Stimulated activated naive B cell treated with anti-CD40 and anti-IgM and Interleukin-4, amounts not matched to agents 10 μg/mL and 1 μg/mL and 100 μg/mL, for 72 hours (primary cell): Measurements from ENCODE around the gene MEIOB.

ENCODE experiments used
- ATAC-seq, 2 donors: fragments of 150-1000 bp; cut with Tn5 transposase; replicated peaks; 2 replicates each; pipeline ENCODE4 v1.10.0; 2021; ENCODE audit warnings: moderate library complexity in 1 of 2
- DNase-seq: peaks from one replicate; pipeline ENCODE4 v3.0.0; 2021
- H3K27ac Mint-ChIP-seq: one replicate; pipeline ENCODE4 v1.8.0; 2022; ENCODE audit warnings: mild to moderate bottlenecking, mixed read lengths
- H3K27me3 Mint-ChIP-seq, 2 donors: one replicate each; pipeline ENCODE4 v1.8.0; 2022; ENCODE audit warnings: mixed read lengths in 2 of 2
- H3K36me3 Mint-ChIP-seq, 2 donors: one replicate each; pipeline ENCODE4 v1.8.0; 2022; ENCODE audit warnings: mixed read lengths in 2 of 2, mild to moderate bottlenecking in 1 of 2
- H3K4me1 Mint-ChIP-seq, 2 donors: one replicate each; pipeline ENCODE4 v1.8.0; 2022; ENCODE audit warnings: mixed read lengths in 2 of 2, mild to moderate bottlenecking in 1 of 2
- H3K4me3 Mint-ChIP-seq, 2 donors: one replicate each; pipeline ENCODE4 v1.8.0; 2022; ENCODE audit warnings: mild to moderate bottlenecking in 2 of 2, mixed read lengths in 2 of 2, moderate library complexity in 1 of 2
- H3K9me3 Mint-ChIP-seq, 2 donors: one replicate each; pipeline ENCODE4 v1.8.0; 2022; ENCODE audit warnings: mixed read lengths in 2 of 2, mild to moderate bottlenecking in 1 of 2

Gene MEIOB

GRCh38 chr16:1846416-1846815, 25.5 kb downstream of the MEIOB start:
- DNase-seq = no peak
- no peak overlapping the region for H3K27ac Mint-ChIP-seq
- no peak for ATAC-seq
- H3K9me3 Mint-ChIP-seq = no peaks in the 10 kb centered on the region
- H3K36me3 Mint-ChIP-seq = no peaks in the 10 kb centered on the region
- peaks cover 18 to 26% of the 10 kb centered on the region in 2 donors for H3K27me3 Mint-ChIP-seq
- H3K4me3 Mint-ChIP-seq = no peak overlapping the region
- no peaks in the 10 kb centered on the region for H3K4me1 Mint-ChIP-seq

DNA sequence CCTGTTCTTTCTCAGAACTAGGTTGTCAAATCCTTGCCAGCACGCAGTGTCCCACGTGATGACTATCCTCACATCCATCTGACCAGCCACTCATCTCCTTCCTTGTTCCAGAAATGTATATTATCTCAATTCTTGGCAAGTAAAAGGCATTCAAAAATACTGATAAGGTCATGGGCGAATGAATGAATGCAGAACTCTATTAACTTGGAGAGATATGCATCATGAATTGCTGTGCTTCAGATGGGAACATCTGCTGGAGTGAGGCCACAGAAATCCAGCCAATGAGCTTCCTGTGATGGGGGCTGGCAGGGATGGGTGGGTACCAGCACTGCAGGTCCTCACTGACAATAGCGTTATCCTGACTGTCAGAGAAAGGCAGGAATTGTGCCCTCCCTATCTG, 26.0 kb downstream of the MEIOB start:
- H3K4me1 Mint-ChIP-seq = no peaks in the 10 kb centered on the region
- H3K27ac Mint-ChIP-seq = no peak overlapping the region
- H3K9me3 Mint-ChIP-seq = no peaks in the 10 kb centered on the region
- DNase-seq = no peak
- H3K36me3 Mint-ChIP-seq = no peaks in the 10 kb centered on the region
- no peak for ATAC-seq
- H3K4me3 Mint-ChIP-seq = no peak overlapping the region
- peaks cover 14 to 22% of the 10 kb centered on the region in 2 donors for H3K27me3 Mint-ChIP-seq

DNA sequence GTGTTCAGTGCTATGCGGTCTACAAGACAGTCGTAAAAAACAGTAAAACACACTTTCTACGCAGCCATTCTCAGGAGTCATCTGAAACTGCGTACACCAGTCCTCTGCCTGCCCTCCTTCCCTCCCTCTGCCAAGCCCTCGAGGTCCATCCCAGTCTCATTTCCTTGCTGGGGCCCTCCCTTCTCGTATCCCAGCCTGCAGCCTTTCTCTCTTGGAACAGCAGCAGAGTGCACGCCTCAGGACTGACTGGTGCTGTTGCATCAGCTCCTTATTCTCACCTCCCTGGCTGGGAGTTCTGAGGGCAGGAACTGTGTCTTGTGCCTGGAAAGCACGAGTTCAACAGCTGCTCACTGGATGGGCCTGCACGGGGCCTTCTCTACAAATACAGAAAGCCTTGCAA, 32.4 kb downstream of the MEIOB start:
- ATAC-seq (no peak), DNase-seq (no peak)
- Mint-ChIP-seq H3K9me3 (no peaks in the 10 kb centered on the region), H3K27me3 (no peaks in the 10 kb centered on the region), H3K27ac (no peak overlapping the region), H3K4me1 (no peaks in the 10 kb centered on the region), H3K4me3 (no peak overlapping the region), H3K36me3 (peaks cover 0 to 3% of the 10 kb centered on the region in 2 donors)

GRCh38 chr16:1834096-1834495, 37.9 kb downstream of the MEIOB start:
- no peaks in the 10 kb centered on the region for H3K27me3 Mint-ChIP-seq
- no peak overlapping the region for H3K27ac Mint-ChIP-seq
- H3K4me1 Mint-ChIP-seq = peaks cover 3 to 8% of the 10 kb centered on the region in 2 donors
- no peak overlapping the region for H3K4me3 Mint-ChIP-seq
- no peaks in the 10 kb centered on the region for H3K9me3 Mint-ChIP-seq
- peaks cover 7 to 13% of the 10 kb centered on the region in 2 donors for H3K36me3 Mint-ChIP-seq
- ATAC-seq (no peak), DNase-seq (no peak)

- Mint-ChIP-seq H3K4me1 (peaks cover 4 to 12% of the 10 kb centered on the region in 2 donors), H3K36me3 (peaks cover 7 to 13% of the 10 kb centered on the region in 2 donors), H3K4me3 (no peak overlapping the region), H3K27ac (no peak overlapping the region), H3K27me3 (no peaks in the 10 kb centered on the region), H3K9me3 (no peaks in the 10 kb centered on the region)
- no peak for DNase-seq
- no peak for ATAC-seq
Measured at GRCh38 chr16:1832838-1833454, 39.0 kb downstream of the MEIOB start.

- Mint-ChIP-seq H3K9me3 (no peaks in the 10 kb centered on the region), H3K27ac (no peak overlapping the region), H3K4me1 (peaks cover 6 to 20% of the 10 kb centered on the region in 2 donors), H3K36me3 (peaks cover 7 to 13% of the 10 kb centered on the region in 2 donors), H3K4me3 (no peak overlapping the region), H3K27me3 (no peaks in the 10 kb centered on the region)
- ATAC-seq (no peak), DNase-seq (no peak)
Measured at GRCh38 chr16:1831186-1832075, 40.5 kb downstream of the MEIOB start.

GRCh38 chr16:1830213-1830612, 41.8 kb downstream of the MEIOB start:
- Mint-ChIP-seq H3K4me1 (peaks cover 6 to 20% of the 10 kb centered on the region in 2 donors), H3K27me3 (no peaks in the 10 kb centered on the region), H3K9me3 (no peaks in the 10 kb centered on the region), H3K36me3 (peaks cover 7 to 13% of the 10 kb centered on the region in 2 donors), H3K4me3 (no peak overlapping the region), H3K27ac (no peak overlapping the region)
- ATAC-seq (no peak), DNase-seq (no peak)

GRCh38 chr16:1828645-1829410, 43.1 kb downstream of the MEIOB start:
- Mint-ChIP-seq H3K36me3 (peaks cover 7 to 13% of the 10 kb centered on the region in 2 donors), H3K4me1 (peaks cover 10 to 30% of the 10 kb centered on the region in 2 donors), H3K27me3 (no peaks in the 10 kb centered on the region), H3K9me3 (no peaks in the 10 kb centered on the region), H3K4me3 (peak overlapping the region; percentile 30 to 41), H3K27ac (no peak overlapping the region)
- ATAC-seq = no peak
- no peak for DNase-seq

DNA sequence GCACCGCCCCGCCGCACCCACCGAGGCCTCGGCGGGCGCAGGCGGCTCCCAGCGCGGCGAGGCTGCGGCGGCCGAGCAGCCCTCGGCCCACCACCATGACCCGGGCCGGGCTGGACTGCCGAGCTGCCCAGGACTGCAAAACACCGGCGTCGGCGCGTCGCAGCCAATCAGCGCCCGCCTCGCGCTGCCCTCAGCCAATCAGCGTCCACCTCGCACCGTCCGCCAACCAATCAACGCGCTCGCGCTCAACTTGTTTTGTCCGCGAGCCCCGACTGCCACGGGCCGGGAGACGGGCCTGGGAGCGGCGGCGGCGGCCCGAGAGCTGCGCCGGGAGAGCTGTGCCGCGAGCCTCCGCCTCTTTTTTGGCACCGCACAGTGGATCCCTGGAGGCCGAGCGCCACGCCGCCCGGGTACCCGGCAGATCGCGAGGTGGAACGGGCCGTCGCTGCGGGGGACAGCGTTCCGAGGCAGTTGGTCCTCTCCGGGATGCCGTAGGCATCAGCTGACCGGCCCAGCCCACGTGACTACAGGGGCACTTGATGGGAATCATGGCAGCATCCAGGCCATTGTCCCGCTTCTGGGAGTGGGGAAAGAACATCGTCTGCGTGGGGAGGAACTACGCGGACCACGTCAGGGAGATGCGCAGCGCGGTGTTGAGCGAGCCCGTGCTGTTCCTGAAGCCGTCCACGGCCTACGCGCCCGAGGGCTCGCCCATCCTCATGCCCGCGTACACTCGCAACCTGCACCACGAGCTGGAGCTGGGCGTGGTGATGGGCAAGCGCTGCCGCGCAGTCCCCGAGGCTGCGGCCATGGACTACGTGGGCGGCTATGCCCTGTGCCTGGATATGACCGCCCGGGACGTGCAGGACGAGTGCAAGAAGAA, 45.0 kb downstream of the MEIOB start, which contains the start of the genes FAHD1 and HAGH:
TSS of gene FAHD1 (plus strand) at position 516 of the 883 bp plus-strand sequence. CDS start at position 549, 33 bp downstream.
TSS of gene HAGH (minus strand) at position 135 of the 883 bp plus-strand sequence. CDS start at position 97, 38 bp downstream.
- Mint-ChIP-seq H3K4me3 (peak within 1 kb of the TSS; percentile 90 to 93), H3K4me1 (peaks cover 10 to 32% of the 10 kb centered on the region in 2 donors), H3K9me3 (no peaks in the 10 kb centered on the region), H3K27me3 (no peaks in the 10 kb centered on the region), H3K36me3 (peaks cover 3 to 10% of the 10 kb centered on the region in 2 donors), H3K27ac (peak within 1 kb of the TSS; percentile 90)
- DNase-seq (peak; percentile 88), ATAC-seq (peak; percentile 87 to 90)

GRCh38 chr16:1825864-1826690, 45.9 kb downstream of the MEIOB start:
- Mint-ChIP-seq H3K27me3 (no peaks in the 10 kb centered on the region), H3K9me3 (no peaks in the 10 kb centered on the region), H3K4me3 (peak overlapping the region; percentile 77 to 93), H3K27ac (peak overlapping the region; percentile 59), H3K4me1 (peaks cover 10 to 32% of the 10 kb centered on the region in 2 donors), H3K36me3 (peaks cover 3 to 6% of the 10 kb centered on the region in 2 donors)
- peak; percentile 8 for DNase-seq
- ATAC-seq = peak; percentile 75 to 79

DNA sequence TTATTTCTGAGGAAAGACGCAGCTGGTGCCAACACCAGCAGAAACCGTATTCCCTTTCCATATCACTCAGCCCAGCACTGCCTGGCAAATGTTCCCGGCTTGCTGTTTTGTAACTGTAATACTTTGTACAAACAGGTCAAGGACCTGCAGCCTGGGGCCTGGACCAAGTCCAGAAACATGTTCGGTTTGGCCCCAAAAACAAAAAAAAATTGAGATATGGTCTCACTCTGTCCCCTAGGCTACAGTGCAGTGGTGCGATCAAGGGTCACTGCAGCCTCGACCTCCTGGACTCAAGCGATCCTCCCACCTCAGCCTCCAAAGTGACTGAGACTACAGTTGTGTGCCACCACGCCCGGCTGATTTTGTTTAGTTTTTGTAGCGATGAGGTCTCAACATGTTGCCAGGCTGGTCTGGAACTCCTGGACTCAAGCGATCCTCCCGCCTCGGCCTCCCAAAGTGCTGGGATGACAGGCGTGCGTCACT, 46.5 kb downstream of the MEIOB start:
- Mint-ChIP-seq H3K9me3 (no peaks in the 10 kb centered on the region), H3K27ac (peak overlapping the region; percentile 59), H3K4me3 (peak overlapping the region; percentile 75 to 77), H3K27me3 (no peaks in the 10 kb centered on the region), H3K36me3 (peaks cover 0 to 2% of the 10 kb centered on the region in 2 donors), H3K4me1 (peaks cover 8 to 26% of the 10 kb centered on the region in 2 donors)
- DNase-seq (no peak), ATAC-seq (no peak)

GRCh38 chr16:1823821-1824220, 48.1 kb downstream of the MEIOB start:
- Mint-ChIP-seq H3K9me3 (no peaks in the 10 kb centered on the region), H3K27ac (no peak overlapping the region), H3K4me1 (peaks cover 6 to 21% of the 10 kb centered on the region in 2 donors), H3K4me3 (no peak overlapping the region), H3K27me3 (no peaks in the 10 kb centered on the region), H3K36me3 (peaks cover 4 to 7% of the 10 kb centered on the region in 2 donors)
- DNase-seq = no peak
- ATAC-seq = no peak
